Mesenchymal stem cell (in vitro differentiated cells and primary cell): ENCODE measurements around the gene GNG2.
A peak's percentile ranks its signal among the peaks of the same experiment; 100 is the strongest.

ENCODE experiments used
- DNase-seq: peaks from one replicate; pipeline ENCODE4 v3.0.0-alpha.2; 2013
- H2AFZ ChIP-seq: one replicate; pipeline ENCODE4 v1.6.1; 2013; ENCODE audit warnings: low read depth, mild to moderate bottlenecking, control low read depth, inconsistent platforms, low read length, moderate library complexity
- H2AK5ac ChIP-seq: 2 replicates; pipeline ENCODE4 v1.6.1; 2013; ENCODE audit warnings: low read length, moderate library complexity, mild to moderate bottlenecking, inconsistent platforms; ENCODE audit not compliant: severe bottlenecking
- H2BK120ac ChIP-seq: one replicate; pipeline ENCODE4 v1.6.1; 2013; ENCODE audit warnings: low read depth, mild to moderate bottlenecking, inconsistent platforms, low read length, moderate library complexity
- H2BK12ac ChIP-seq, 2 experiments: one replicate each; pipeline ENCODE4 v1.6.1; 2013; ENCODE audit warnings: inconsistent platforms in 2 of 2, low read length in 2 of 2, mild to moderate bottlenecking in 2 of 2, moderate library complexity in 2 of 2, control low read depth in 1 of 2
- H2BK15ac ChIP-seq: one replicate; pipeline ENCODE4 v1.6.1; 2013; ENCODE audit warnings: mild to moderate bottlenecking, low read depth, inconsistent platforms; ENCODE audit not compliant: poor library complexity, severe bottlenecking
- H2BK5ac ChIP-seq: 2 replicates; pipeline ENCODE4 v1.6.1; 2013; ENCODE audit warnings: low read depth, mild to moderate bottlenecking, low read length, control low read depth, inconsistent platforms; ENCODE audit not compliant: poor library complexity, severe bottlenecking
- H3K14ac ChIP-seq, 2 experiments: one replicate each; pipeline ENCODE4 v1.6.1; 2013; ENCODE audit warnings: inconsistent platforms in 2 of 2, low read length in 2 of 2, control low read depth in 1 of 2, mild to moderate bottlenecking in 1 of 2, moderate library complexity in 1 of 2
- H3K18ac ChIP-seq, 2 experiments: one replicate each; pipeline ENCODE4 v1.6.1; 2013; ENCODE audit warnings: inconsistent platforms in 2 of 2, low read length in 2 of 2, control low read depth in 1 of 2, low read depth in 1 of 2, mild to moderate bottlenecking in 1 of 2
- H3K23ac ChIP-seq, 2 experiments: one replicate each; pipeline ENCODE4 v1.6.1; 2013; ENCODE audit warnings: inconsistent platforms in 2 of 2, low read length in 2 of 2, mild to moderate bottlenecking in 2 of 2, moderate library complexity in 2 of 2, control low read depth in 1 of 2
- H3K27ac ChIP-seq: 2 replicates; pipeline ENCODE4 v1.5.1; 2013; ENCODE audit warnings: mild to moderate bottlenecking, moderate library complexity, low read length, control low read depth, inconsistent platforms; ENCODE audit not compliant: poor library complexity, severe bottlenecking
- H3K27me3 ChIP-seq, 2 experiments: 2 replicates each; pipeline versions ENCODE4 v1.6.1 to v1.7.0; 2013; ENCODE audit warnings: low read length in 2 of 2, mild to moderate bottlenecking in 2 of 2, moderate library complexity in 2 of 2, control low read depth in 1 of 2, inconsistent platforms in 1 of 2; ENCODE audit not compliant: control insufficient read depth in 1 of 2, insufficient read depth in 1 of 2
- H3K36me3 ChIP-seq, 2 experiments: 2 replicates each; pipeline versions ENCODE4 v1.6.1 to v1.7.0; 2013; ENCODE audit warnings: low read length in 2 of 2, control low read depth in 1 of 2, inconsistent platforms in 1 of 2, low read depth in 1 of 2, mild to moderate bottlenecking in 1 of 2; ENCODE audit not compliant: insufficient read depth in 2 of 2, control insufficient read depth in 1 of 2
- H3K4ac ChIP-seq, 2 experiments: one replicate each; pipeline ENCODE4 v1.6.1; 2013; ENCODE audit warnings: inconsistent platforms in 2 of 2, low read length in 2 of 2, mild to moderate bottlenecking in 2 of 2, moderate library complexity in 2 of 2, control low read depth in 1 of 2, low read depth in 1 of 2
- H3K4me1 ChIP-seq: 2 replicates; pipeline ENCODE4 v1.6.1; 2013; ENCODE audit warnings: low read depth, low read length, control low read depth; ENCODE audit not compliant: control insufficient read depth, insufficient read depth
- H3K4me2 ChIP-seq: 2 replicates; pipeline ENCODE4 v1.6.1; 2013; ENCODE audit warnings: low read length, mild to moderate bottlenecking, inconsistent platforms; ENCODE audit not compliant: poor library complexity, severe bottlenecking
- H3K4me3 ChIP-seq, 2 experiments: 2 replicates each; pipeline versions ENCODE4 v1.5.1 to v1.7.0; 2013; ENCODE audit warnings: low read length in 2 of 2, mild to moderate bottlenecking in 2 of 2, control low read depth in 1 of 2, low read depth in 1 of 2; ENCODE audit not compliant: insufficient read depth in 1 of 2
- H3K79me1 ChIP-seq: replicated peaks from 2 replicates; pipeline ENCODE4 v1.6.1; 2013; ENCODE audit warnings: mild to moderate bottlenecking, control low read depth, low read length, inconsistent platforms; ENCODE audit not compliant: poor library complexity, severe bottlenecking
- H3K9ac ChIP-seq: 2 replicates; pipeline ENCODE4 v1.7.0; 2013; ENCODE audit warnings: mild to moderate bottlenecking, low read length, moderate library complexity
- H3K9me3 ChIP-seq: 2 replicates; pipeline ENCODE4 v1.7.0; 2013; ENCODE audit warnings: mild to moderate bottlenecking, low read length; ENCODE audit not compliant: control insufficient read depth
- H4K8ac ChIP-seq: one replicate; pipeline ENCODE4 v1.6.1; 2013; ENCODE audit warnings: inconsistent platforms, mild to moderate bottlenecking, low read length, moderate library complexity
- H4K91ac ChIP-seq: one replicate; pipeline ENCODE4 v1.6.1; 2013; ENCODE audit warnings: mild to moderate bottlenecking, low read length, inconsistent platforms
- WGBS: methylation state at CpG from one replicate; pipeline ENCODE4 v1.1.7; 2013; ENCODE audit warnings: mixed read lengths; 5-methylcytosine and 5-hydroxymethylcytosine counted together

The GNG2 gene

DNA sequence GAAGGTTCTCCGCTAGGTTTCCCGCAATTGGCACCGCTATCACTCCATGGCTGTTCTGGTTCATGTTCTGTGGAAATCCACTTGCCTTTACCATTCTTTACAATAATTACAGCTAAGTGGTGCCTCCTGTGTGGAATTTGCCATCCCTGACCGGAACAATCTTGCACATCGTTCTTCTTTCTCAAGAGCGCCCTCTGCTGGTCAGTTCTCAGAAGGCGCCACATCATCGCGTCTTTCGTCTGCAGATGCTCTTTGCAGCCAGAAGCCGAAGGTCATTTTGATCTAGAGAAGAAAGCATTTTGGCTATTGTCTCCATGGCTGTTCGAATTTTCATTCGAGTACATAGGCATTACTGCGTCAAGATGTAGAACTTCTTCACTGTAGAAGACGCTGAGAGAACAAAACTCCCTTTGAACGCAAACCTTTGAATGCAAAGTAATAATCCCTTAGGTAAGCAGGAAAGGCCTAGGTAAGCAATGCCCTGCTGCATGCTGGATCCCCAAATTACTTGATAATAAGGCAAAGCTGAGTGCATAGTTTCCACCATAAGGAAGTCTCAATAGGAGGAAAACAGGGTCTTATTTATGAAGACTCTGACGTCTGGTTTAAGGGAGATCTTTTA, 118.8 kb downstream of the GNG2 start:
- no peak overlapping the region for H3K4ac ChIP-seq
- no peak overlapping the region for H4K91ac ChIP-seq
- no peak overlapping the region for H4K8ac ChIP-seq

DNA sequence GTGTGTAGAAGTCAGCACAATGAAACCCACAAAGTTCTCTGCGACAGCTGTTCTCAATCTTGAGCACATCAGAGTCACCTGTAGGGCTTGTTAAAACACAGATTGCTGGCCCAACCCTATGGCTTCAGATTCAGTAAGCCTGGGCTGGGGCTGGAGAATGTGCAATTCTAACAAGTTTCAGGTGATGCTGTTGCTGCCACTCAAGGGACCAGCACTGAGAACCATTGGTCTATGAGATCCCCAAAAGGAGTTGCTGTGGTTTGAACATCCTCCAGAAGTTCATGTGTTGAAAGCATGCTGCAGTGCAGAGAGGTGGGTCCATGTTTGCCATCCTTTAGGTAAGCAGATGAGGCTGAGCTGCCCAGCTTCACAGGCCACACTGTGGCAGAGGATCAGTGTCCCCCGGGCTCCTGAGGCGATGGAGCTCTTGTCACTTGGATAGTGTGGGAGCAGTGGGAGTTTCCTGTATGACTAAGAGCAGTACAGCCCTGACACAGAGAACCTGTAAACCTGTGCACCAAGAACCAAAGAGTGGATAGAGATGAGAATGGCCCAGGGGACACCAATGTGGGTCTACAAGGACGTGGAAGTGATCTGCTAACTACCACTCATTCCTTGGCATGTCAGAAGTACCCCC, 120.9 kb downstream of the GNG2 start:
- Histone ChIP-seq H3K4me3 (no peak overlapping the region), H2AK5ac (no peak overlapping the region), H3K4me2 (no peak overlapping the region), H4K91ac (no peak overlapping the region), H3K14ac (no peak overlapping the region), H3K79me1 (no peaks in the 10 kb centered on the region), H3K4ac (no peak overlapping the region), H3K27me3 (peaks cover 6 to 48% of the 10 kb centered on the region in 2 experiments), H3K36me3 (no peaks in the 10 kb centered on the region), H3K4me1 (no peaks in the 10 kb centered on the region), H3K27ac (no peak overlapping the region), H2BK15ac (no peak overlapping the region), H3K9ac (no peak overlapping the region), H2AFZ (no peak overlapping the region), H2BK12ac (no peak overlapping the region), H2BK5ac (no peak overlapping the region), H3K18ac (peak overlapping the region in 1 of 2 experiments; percentile 16), H2BK120ac (no peak overlapping the region), H3K9me3 (no peaks in the 10 kb centered on the region), H3K23ac (no peak overlapping the region), H4K8ac (no peak overlapping the region)
- DNase-seq, result no peak
- 88% methylated on average over 4 of the region's 4 CpGs for WGBS

More for the DNA sequence above, 118.8 kb downstream of the GNG2 start:
- Histone ChIP-seq H2BK12ac (no peak overlapping the region), H3K36me3 (no peaks in the 10 kb centered on the region), H3K27ac (no peak overlapping the region), H3K14ac (no peak overlapping the region), H3K79me1 (no peaks in the 10 kb centered on the region), H2BK15ac (no peak overlapping the region), H2AK5ac (no peak overlapping the region), H3K23ac (no peak overlapping the region), H2BK120ac (no peak overlapping the region), H3K9me3 (no peaks in the 10 kb centered on the region), H2BK5ac (no peak overlapping the region), H3K27me3 (peaks cover 6 to 37% of the 10 kb centered on the region in 2 experiments), H3K4me1 (no peaks in the 10 kb centered on the region), H2AFZ (no peak overlapping the region), H3K9ac (peak overlapping the region; percentile 23), H3K4me2 (no peak overlapping the region), H3K18ac (no peak overlapping the region), H3K4me3 (no peak overlapping the region)
- peak; percentile 81 for DNase-seq
- 24% methylated on average over 17 of the region's 17 CpGs for WGBS

DNA sequence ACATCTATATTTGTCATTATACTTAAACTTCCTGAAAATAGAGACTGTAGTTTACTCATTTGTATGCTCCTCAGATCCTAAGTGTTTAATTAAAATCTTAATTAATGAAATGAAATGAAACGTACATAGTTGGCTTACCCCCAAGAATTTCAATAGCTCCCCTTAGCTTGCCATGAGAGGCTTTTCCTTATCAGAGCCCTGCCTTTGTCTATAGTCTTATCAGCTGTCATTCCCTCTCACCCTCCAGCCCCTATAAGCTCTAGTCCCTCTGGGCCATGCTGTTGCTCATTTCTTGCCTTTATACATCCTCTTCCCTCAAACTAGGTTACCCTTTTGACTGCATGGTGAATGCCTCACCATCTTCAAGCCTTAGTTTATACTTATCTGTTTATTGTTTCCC, 127.8 kb downstream of the GNG2 start:
- Histone ChIP-seq H3K4ac (no peak overlapping the region), H3K36me3 (peaks cover 7 to 24% of the 10 kb centered on the region in 2 experiments), H3K18ac (no peak overlapping the region), H3K27me3 (peaks cover 0 to 16% of the 10 kb centered on the region in 2 experiments), H4K8ac (peak overlapping the region; percentile 69), H2BK120ac (no peak overlapping the region), H3K4me2 (no peak overlapping the region), H3K4me1 (peaks cover 4% of the 10 kb centered on the region), H2AK5ac (peak overlapping the region; percentile 22), H2AFZ (no peak overlapping the region), H3K23ac (no peak overlapping the region), H3K27ac (no peak overlapping the region), H3K9me3 (no peaks in the 10 kb centered on the region), H2BK15ac (no peak overlapping the region), H3K79me1 (peaks cover 2% of the 10 kb centered on the region), H2BK12ac (no peak overlapping the region), H3K9ac (peak overlapping the region; percentile 91), H2BK5ac (no peak overlapping the region), H3K14ac (no peak overlapping the region), H3K4me3 (no peak overlapping the region), H4K91ac (no peak overlapping the region)
- 93% methylated on average over 1 of the region's 1 CpG for WGBS
- DNase-seq, result no peak
